ENCODE results near the gene NELL1.

NELL1 gene

DNA sequence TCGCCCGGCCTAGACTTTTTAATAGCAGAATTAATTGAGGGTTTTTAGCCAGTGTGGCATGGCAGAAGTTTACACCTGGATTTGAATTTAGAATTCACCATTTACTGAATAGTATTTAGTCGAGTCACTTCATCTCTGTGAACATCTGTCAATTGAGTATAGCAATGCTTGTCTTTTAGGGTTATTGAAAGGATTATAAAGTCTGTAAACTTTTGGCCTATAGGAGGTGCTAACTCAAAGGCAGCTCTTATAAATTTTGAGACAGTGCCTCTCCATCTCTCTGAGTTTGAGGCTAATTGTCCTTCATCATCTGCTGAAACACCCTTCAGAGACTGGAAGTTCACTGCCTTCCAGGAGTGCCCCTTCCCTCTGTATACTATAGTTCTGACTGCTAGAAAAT is 205.0 kb downstream of the NELL1 start:
- H3K36me3 ChIP-seq (ENCODE audit: insufficient read depth, low read length): no peaks in the 10 kb centered on the region
- no peak for TF ChIP-seq POLR2AphosphoS5 (IDR thresholded peaks at IDR 0.05; ENCODE audit: borderline replicate concordance, low read depth, low read length)
- no peak for TF ChIP-seq EZH2 (IDR thresholded peaks at IDR 0.05)
- no peak for TF ChIP-seq FOXP2 (optimal IDR thresholded peaks at IDR 0.05; ENCODE audit: control extremely low read depth, extremely low read length, insufficient read depth)
- H3K27ac ChIP-seq: no peak overlapping the region
- H3K4me3 ChIP-seq: no peak overlapping the region
- no peak for DNase-seq (ENCODE audit: low read depth, low spot score)
- H3K9ac ChIP-seq (ENCODE audit: insufficient read length): no peak overlapping the region
- H3K9me3 ChIP-seq (ENCODE audit: low read depth, low read length): no peaks in the 10 kb centered on the region

DNA sequence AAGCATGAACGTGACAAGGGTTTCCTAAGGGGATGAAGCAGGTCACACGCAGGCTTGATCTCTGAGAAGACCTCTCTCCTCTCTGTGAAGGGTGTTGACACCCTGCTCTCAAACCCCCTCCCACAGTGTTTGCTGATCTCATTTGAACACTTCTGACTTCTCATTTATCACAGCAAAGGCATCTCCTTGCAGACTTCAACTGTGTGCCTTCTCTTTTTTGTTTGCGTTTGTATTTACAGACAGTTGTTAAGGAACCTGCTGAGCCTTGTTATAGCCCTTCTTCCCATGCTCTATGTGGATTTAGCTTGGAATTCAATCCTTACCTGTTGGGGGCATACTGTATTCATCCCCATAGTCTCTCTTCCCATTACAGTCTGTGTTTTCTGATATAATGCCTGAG is 206.5 kb downstream of the NELL1 start:
- Histone ChIP-seq H3K36me3 (ENCODE audit: insufficient read depth, low read length) (no peaks in the 10 kb centered on the region), H3K27ac (no peak overlapping the region), H3K4me3 (no peak overlapping the region), H3K9ac (ENCODE audit: insufficient read length) (no peak overlapping the region), H3K9me3 (ENCODE audit: low read depth, low read length) (no peaks in the 10 kb centered on the region)
- DNase-seq (ENCODE audit: low read depth, low spot score): no peak
- TF ChIP-seq POLR2AphosphoS5 (IDR thresholded peaks at IDR 0.05; ENCODE audit: borderline replicate concordance, low read depth, low read length) (no peak), EZH2 (IDR thresholded peaks at IDR 0.05) (no peak), FOXP2 (optimal IDR thresholded peaks at IDR 0.05; ENCODE audit: control extremely low read depth, extremely low read length, insufficient read depth) (no peak)

DNA sequence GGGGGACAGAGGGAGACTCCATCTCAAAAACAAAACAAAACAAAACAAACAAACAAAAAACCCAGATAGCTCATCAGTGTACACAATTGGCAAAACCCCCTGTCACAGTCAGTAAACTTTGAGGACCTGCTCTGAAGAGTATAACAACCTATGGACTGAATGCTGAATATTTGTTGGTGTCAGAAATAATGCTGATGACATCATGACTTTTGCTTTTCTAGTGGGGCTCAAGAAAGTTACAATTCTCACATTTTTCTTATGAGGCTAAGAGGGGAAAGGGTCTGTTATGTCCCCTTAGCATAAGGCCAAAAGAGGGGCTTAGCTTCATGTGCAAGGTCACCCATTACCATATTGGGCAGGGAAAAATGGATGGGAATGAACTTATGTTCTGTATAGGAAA is 207.4 kb downstream of the NELL1 start:
- no peak overlapping the region for H3K4me3 ChIP-seq
- no peak overlapping the region for H3K9ac ChIP-seq (ENCODE audit: insufficient read length)
- H3K9me3 ChIP-seq (ENCODE audit: low read depth, low read length): no peaks in the 10 kb centered on the region
- DNase-seq (ENCODE audit: low read depth, low spot score): no peak
- no peak overlapping the region for H3K27ac ChIP-seq
- H3K36me3 ChIP-seq (ENCODE audit: insufficient read depth, low read length): no peaks in the 10 kb centered on the region
- no peak for TF ChIP-seq EZH2 (IDR thresholded peaks at IDR 0.05)
- no peak for TF ChIP-seq FOXP2 (optimal IDR thresholded peaks at IDR 0.05; ENCODE audit: control extremely low read depth, extremely low read length, insufficient read depth)
- no peak for TF ChIP-seq POLR2AphosphoS5 (IDR thresholded peaks at IDR 0.05; ENCODE audit: borderline replicate concordance, low read depth, low read length)

DNA sequence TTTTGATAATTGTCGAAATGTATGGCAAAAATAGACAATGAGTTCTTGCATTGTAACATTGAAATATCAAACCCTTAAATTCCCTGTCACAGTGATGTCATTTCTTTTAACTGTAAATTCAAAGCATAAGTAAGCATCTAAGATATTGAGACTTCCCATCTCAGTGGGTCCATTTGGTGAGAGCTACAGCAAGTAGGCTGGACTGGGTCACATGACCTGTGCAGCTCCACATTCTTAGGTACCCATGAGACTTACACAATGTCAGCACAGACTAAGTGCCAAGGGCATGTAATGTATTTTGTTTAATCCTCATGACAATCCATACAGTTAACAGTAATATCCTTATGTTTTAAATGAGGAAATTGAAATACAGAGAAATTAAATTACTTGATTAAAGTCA is 210.7 kb downstream of the NELL1 start:
- TF ChIP-seq POLR2AphosphoS5 (IDR thresholded peaks at IDR 0.05; ENCODE audit: borderline replicate concordance, low read depth, low read length): no peak
- no peak for TF ChIP-seq FOXP2 (optimal IDR thresholded peaks at IDR 0.05; ENCODE audit: control extremely low read depth, extremely low read length, insufficient read depth)
- no peak for TF ChIP-seq EZH2 (IDR thresholded peaks at IDR 0.05)
- Histone ChIP-seq H3K36me3 (ENCODE audit: insufficient read depth, low read length) (no peaks in the 10 kb centered on the region), H3K27ac (no peak overlapping the region), H3K9ac (ENCODE audit: insufficient read length) (no peak overlapping the region), H3K4me3 (no peak overlapping the region), H3K9me3 (ENCODE audit: low read depth, low read length) (no peaks in the 10 kb centered on the region)
- no peak for DNase-seq (ENCODE audit: low read depth, low spot score)

DNA sequence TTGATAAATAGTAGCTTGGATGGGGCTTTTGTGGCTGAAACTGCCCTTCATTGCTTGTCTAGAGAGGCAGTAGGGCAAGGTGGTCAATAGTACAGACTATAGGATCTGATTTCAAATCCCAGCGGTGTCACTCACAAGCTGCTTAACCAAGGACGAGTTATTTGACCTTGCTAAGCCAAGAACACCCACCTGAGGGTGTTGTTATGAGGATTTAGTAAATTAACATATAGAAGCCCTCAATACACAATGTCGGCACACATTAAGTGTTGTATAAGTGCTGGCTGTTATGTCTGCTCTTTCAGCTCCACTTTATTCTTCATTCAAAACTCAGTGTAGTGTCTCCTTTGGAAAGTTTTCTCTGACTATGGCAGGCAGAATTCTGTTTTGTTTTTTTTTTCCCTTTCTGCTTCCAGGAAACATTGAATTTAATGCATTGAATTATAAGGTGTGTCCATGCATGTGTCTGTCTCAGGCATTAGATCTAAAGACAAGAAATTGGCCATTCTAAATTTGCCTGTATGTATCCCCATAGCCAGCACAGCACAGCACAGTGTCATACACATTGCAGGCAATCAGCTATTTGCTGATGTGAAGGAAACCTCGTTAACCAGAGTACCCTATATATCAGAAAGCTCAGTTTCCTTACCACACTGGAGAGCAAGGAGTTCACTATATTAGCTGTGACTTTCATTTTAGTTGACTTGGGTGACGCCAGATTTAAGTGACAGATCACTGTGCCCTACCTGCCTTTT is 212.1 kb downstream of the NELL1 start:
- Histone ChIP-seq H3K9me3 (ENCODE audit: low read depth, low read length) (no peaks in the 10 kb centered on the region), H3K9ac (ENCODE audit: insufficient read length) (no peak overlapping the region), H3K27ac (no peak overlapping the region), H3K36me3 (ENCODE audit: insufficient read depth, low read length) (no peaks in the 10 kb centered on the region), H3K4me3 (no peak overlapping the region)
- TF ChIP-seq EZH2 (IDR thresholded peaks at IDR 0.05) (no peak), POLR2AphosphoS5 (IDR thresholded peaks at IDR 0.05; ENCODE audit: borderline replicate concordance, low read depth, low read length) (no peak), FOXP2 (optimal IDR thresholded peaks at IDR 0.05; ENCODE audit: control extremely low read depth, extremely low read length, insufficient read depth) (no peak)
- no peak for DNase-seq (ENCODE audit: low read depth, low spot score)

DNA sequence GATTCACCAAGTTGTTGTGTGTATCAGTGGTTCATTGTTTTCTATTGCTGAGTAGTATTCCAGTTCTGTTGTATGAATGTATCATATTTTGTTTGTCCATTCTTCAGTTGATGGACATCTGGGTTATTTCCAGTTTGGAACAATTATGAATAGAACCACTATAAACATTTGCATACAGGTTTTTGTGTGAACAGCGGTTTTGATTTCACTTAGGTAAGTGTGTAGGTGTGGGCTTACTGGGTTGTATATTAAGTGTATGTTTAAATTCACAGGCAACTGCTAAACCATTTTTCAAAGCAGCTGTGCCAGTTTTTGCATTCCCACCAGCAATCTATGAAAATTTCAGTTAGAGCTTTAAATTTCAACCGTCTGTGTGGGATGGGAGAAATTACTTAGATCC is 217.8 kb downstream of the NELL1 start:
- no peak for DNase-seq (ENCODE audit: low read depth, low spot score)
- no peak overlapping the region for H3K9ac ChIP-seq (ENCODE audit: insufficient read length)
- H3K36me3 ChIP-seq (ENCODE audit: insufficient read depth, low read length): no peaks in the 10 kb centered on the region
- no peak overlapping the region for H3K4me3 ChIP-seq
- TF ChIP-seq EZH2 (IDR thresholded peaks at IDR 0.05) (no peak), POLR2AphosphoS5 (IDR thresholded peaks at IDR 0.05; ENCODE audit: borderline replicate concordance, low read depth, low read length) (no peak), FOXP2 (optimal IDR thresholded peaks at IDR 0.05; ENCODE audit: control extremely low read depth, extremely low read length, insufficient read depth) (no peak)
- no peak overlapping the region for H3K27ac ChIP-seq
- H3K9me3 ChIP-seq (ENCODE audit: low read depth, low read length): no peaks in the 10 kb centered on the region

DNA sequence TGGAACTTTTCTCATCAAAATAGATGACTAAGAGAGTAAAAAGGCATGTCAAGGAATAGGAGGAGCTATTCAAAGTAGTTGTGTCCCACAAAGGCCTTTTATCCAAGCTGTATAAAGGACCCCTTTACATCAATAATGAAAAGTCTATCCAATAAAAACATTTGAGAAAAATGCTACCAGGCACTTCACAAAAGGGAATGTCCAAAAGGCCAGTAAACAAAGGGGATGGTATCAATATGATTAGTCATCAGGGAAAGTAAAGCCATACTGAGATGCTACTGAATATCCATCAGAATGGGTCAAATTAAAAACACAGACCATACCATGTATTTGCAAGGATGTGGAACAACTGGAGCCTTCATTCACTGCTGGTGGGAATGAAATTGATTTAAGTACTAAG is 224.9 kb downstream of the NELL1 start:
- TF ChIP-seq FOXP2 (optimal IDR thresholded peaks at IDR 0.05; ENCODE audit: control extremely low read depth, extremely low read length, insufficient read depth): no peak
- no peak for TF ChIP-seq EZH2 (IDR thresholded peaks at IDR 0.05)
- no peak for TF ChIP-seq POLR2AphosphoS5 (IDR thresholded peaks at IDR 0.05; ENCODE audit: borderline replicate concordance, low read depth, low read length)
- no peak overlapping the region for H3K27ac ChIP-seq
- H3K4me3 ChIP-seq: no peak overlapping the region
- no peak for DNase-seq (ENCODE audit: low read depth, low spot score)
- no peaks in the 10 kb centered on the region for H3K36me3 ChIP-seq (ENCODE audit: insufficient read depth, low read length)
- no peak overlapping the region for H3K9ac ChIP-seq (ENCODE audit: insufficient read length)
- H3K9me3 ChIP-seq (ENCODE audit: low read depth, low read length): no peaks in the 10 kb centered on the region

DNA sequence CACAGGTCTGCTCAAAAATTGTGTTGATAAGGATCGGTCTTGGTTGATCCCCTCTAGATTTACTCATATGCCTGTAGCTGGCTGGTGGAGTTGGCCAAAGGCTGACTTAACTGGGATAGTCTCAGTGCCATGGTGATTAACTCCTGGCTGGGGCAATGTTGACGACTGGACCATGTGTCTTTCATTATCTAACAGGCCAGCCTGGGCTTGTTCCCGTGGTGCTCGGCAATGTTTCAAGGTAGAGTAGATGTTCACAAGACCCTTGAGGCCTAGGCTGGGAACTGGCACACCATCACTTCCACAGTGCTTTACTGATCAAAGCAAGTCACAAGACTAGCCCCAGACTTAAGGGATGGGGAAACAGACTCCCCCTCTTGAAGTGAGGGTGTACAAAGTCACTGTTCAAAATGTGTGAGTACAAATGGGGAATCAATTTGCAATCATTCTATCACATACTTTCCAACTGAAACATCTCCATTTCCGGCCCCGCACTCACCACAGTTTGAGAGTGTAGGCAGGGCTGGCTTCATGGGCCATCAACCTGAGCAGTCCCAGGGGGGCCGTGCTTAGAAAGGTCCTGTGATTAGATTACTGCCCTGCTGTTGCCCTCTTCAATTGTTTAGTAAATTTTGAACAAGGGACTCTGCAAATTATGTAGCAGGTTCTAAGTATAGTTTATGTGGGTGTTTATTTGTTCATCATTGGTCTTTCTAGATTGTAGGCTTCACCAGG is 240.8 kb downstream of the NELL1 start:
- no peak overlapping the region for H3K27ac ChIP-seq
- TF ChIP-seq POLR2AphosphoS5 (IDR thresholded peaks at IDR 0.05; ENCODE audit: borderline replicate concordance, low read depth, low read length) (no peak), EZH2 (IDR thresholded peaks at IDR 0.05) (no peak), FOXP2 (optimal IDR thresholded peaks at IDR 0.05; ENCODE audit: control extremely low read depth, extremely low read length, insufficient read depth) (no peak)

More for the DNA sequence above, 240.8 kb downstream of the NELL1 start:
- H3K9ac ChIP-seq (ENCODE audit: insufficient read length): no peak overlapping the region
- H3K9me3 ChIP-seq (ENCODE audit: low read depth, low read length): no peaks in the 10 kb centered on the region
- no peak overlapping the region for H3K4me3 ChIP-seq
- H3K36me3 ChIP-seq (ENCODE audit: insufficient read depth, low read length): no peaks in the 10 kb centered on the region
- no peak for DNase-seq (ENCODE audit: low read depth, low spot score)

All from SK-N-MC (cell line).